GM23338 (cell line): ENCODE measurements around the gene CACNA1D.

Experiments used
- CREB1 ChIP-seq: fragments of 250-450 bp; sonication (Bioruptor Pico); IDR thresholded peaks from 2 replicates; pipeline ENCODE4 v1.5.0; 2020; ENCODE audit warnings: low read depth, mild to moderate bottlenecking, moderate library complexity
- EZH2 ChIP-seq: fragments of 200-600 bp; sonication (generic); IDR thresholded peaks from one replicate; pipeline ENCODE4 v1.8.0; 2017; ENCODE audit warnings: antibody characterized with exemption, mild to moderate bottlenecking, low read depth; ENCODE audit not compliant: unreplicated experiment
- POLR2AphosphoS5 ChIP-seq: IDR thresholded peaks from 2 replicates; pipeline ENCODE4 v1.6.1; 2016; ENCODE audit warnings: antibody characterized with exemption, low read depth
- TF ChIP-seq, protein P1 (sequence below), 2 experiments: fragments of 200-600 bp in 1 of 2; sonication (generic) in 1 of 2; conservative IDR thresholded peaks; 2 replicates each; pipeline versions ENCODE4 v1.5.1 to v1.6.1; 2016 to 2017; ENCODE audit warnings: antibody characterized with exemption in 2 of 2, low read depth in 2 of 2, mild to moderate bottlenecking in 2 of 2, moderate library complexity in 1 of 2
- TF ChIP-seq, protein P2 (sequence below): IDR thresholded peaks from 2 replicates; pipeline ENCODE4 v1.6.1; 2016; ENCODE audit warnings: antibody characterized with exemption

- no peak for TF ChIP-seq CREB1 (CRISPR knock-in tag)
- TF ChIP-seq, protein P1, sequence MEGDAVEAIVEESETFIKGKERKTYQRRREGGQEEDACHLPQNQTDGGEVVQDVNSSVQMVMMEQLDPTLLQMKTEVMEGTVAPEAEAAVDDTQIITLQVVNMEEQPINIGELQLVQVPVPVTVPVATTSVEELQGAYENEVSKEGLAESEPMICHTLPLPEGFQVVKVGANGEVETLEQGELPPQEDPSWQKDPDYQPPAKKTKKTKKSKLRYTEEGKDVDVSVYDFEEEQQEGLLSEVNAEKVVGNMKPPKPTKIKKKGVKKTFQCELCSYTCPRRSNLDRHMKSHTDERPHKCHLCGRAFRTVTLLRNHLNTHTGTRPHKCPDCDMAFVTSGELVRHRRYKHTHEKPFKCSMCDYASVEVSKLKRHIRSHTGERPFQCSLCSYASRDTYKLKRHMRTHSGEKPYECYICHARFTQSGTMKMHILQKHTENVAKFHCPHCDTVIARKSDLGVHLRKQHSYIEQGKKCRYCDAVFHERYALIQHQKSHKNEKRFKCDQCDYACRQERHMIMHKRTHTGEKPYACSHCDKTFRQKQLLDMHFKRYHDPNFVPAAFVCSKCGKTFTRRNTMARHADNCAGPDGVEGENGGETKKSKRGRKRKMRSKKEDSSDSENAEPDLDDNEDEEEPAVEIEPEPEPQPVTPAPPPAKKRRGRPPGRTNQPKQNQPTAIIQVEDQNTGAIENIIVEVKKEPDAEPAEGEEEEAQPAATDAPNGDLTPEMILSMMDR (conservative IDR thresholded peaks at IDR 0.05; ENCODE audit: low read depth in 2 of 2) = no peak
- no peak for TF ChIP-seq POLR2AphosphoS5
- TF ChIP-seq EZH2 = no peak
- TF ChIP-seq, protein P2, sequence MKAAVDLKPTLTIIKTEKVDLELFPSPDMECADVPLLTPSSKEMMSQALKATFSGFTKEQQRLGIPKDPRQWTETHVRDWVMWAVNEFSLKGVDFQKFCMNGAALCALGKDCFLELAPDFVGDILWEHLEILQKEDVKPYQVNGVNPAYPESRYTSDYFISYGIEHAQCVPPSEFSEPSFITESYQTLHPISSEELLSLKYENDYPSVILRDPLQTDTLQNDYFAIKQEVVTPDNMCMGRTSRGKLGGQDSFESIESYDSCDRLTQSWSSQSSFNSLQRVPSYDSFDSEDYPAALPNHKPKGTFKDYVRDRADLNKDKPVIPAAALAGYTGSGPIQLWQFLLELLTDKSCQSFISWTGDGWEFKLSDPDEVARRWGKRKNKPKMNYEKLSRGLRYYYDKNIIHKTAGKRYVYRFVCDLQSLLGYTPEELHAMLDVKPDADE = no peak
Measured at GRCh38 chr3:53650424-53650823, 156.0 kb downstream of the CACNA1D start.
